Stimulated activated CD4-positive, alpha-beta T cell treated with anti-CD3 and anti-CD28 coated beads, Interleukin-1b, Interleukin-23, amount 100 ng/mL, for 4 hours (primary cell): ENCODE results near the gene SIAH1.
"Not testable (repeated sequence)": the region's sequence is repeated elsewhere in the genome, so short reads cannot be mapped to it uniquely, and the experiment has no call there.

Source experiments
- DNase-seq, 2 donors: peaks; one replicate each; pipeline ENCODE4 v3.0.0-alpha.2; 2020; ENCODE audit warnings: low read depth in 2 of 2

The SIAH1 gene

DNA sequence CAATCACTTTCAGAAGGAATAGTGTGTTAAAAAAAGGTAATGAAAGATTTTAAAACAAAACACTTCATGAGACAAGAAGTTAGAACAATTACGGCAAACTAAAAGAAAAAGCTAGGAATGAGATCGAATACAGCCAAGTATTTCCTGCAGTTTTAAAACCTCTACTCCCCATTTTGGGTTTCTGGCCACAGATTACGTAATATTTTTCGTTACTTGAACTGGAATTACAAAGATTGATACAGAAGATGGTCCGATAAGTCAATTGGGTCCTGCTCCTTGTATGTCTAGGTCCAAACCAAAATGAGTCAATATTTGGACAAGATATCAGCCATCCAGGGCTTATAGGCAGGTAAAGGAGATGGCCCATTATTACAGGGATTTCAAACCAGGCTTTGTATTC is 52.2 kb downstream of the SIAH1 start:
- DNase-seq, result no peak

DNA sequence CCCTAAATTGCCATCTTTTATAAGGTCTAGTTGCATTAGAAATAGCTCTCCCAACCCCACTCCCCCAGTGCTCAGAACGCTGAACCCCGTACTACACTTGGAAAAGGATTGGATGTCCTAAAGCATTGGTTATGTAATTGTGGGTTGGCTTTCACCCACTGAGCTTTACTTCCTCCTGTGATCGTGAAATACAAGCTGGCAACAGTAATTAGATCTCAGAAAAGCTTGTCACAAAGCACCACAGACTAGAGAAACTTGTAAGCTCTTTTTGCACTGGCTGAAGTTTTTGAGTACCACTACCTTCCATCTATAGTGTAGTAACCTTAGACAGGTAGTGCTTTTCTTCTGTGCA is 54.4 kb downstream of the SIAH1 start:
- no peak for DNase-seq

GRCh38 chr16:48330189-48330840 is 54.9 kb downstream of the SIAH1 start:
- DNase-seq, result no peak

- no peak for DNase-seq
Observed at GRCh38 chr16:48329138-48329537, 56.1 kb downstream of the SIAH1 start.

GRCh38 chr16:48326915-48327314 is 58.3 kb downstream of the SIAH1 start:
- DNase-seq, result no peak

DNA sequence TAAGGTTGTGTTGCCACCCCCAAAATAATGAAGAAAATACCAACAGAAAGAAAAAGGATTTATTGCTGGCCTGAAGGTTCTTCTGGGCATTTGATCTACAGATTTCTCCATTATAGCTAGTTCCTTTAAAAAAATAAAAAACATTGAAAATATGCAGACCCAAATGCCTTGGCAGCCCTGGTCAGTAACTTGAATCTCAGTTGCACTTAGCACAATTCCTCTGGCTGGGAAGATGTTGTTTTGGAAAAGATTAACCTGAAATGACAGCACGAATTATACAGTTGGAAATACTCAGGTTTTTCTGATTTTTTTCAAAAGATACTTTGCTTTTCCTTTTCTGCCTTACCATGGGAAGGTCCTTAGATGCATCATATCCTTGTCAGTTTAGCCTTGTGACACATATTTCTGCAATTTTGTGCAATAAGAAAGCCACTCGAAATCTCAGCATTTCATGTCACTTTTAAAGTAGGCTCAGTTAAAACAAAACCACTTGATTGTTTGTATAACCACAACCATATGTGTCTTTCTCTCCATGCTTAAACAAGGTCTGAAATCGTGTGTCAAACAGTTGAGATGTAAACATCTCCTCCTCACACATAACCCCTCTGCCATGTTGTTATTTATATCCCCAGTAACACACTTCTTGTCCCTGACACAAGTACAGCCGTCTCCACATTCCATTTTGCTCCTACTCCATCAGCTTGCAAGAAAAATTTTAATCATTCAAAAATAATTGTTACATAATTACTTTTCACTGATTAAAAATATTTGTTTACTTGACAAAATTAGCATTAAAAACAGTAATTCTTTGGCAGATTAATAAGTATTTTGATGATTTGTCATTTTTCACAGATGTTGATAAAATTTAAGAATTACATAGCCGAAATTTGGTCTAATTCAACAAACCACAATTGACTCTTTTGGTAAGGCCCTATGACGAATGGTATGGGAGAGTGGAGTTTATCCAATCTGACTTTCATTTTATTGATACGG is 61.1 kb downstream of the SIAH1 start:
- no peak for DNase-seq

- no peak for DNase-seq
Observed at GRCh38 chr16:48321317-48322036, 63.7 kb downstream of the SIAH1 start.

GRCh38 chr16:48318630-48319029 is 66.6 kb downstream of the SIAH1 start:
- DNase-seq, result peak in 1 of 2 donors; percentile 4

GRCh38 chr16:48317614-48318315 is 67.4 kb downstream of the SIAH1 start:
- DNase-seq, result no peak

- no peak for DNase-seq
Observed at GRCh38 chr16:48317026-48317425, 68.2 kb downstream of the SIAH1 start.

DNA sequence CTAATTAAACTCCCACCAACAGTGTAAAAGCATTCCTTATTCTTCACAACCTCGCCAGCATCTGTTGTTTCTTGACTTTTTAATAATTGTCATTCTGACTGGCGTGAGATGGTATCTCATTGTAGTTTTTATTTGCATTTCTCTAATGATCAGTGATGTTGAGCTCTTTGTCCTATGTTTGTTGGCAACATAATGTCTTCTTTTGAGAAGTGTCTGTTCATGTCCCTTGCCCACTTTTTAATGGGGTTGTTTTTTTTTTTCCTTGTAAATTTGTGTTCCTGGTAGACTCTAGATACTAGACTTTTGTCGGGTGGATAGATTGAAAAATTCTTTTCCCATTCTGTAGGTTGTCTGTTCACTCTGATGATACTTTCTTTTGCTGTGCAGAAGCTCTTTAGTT is 71.3 kb downstream of the SIAH1 start:
- DNase-seq, result not testable (repeated sequence)

DNA sequence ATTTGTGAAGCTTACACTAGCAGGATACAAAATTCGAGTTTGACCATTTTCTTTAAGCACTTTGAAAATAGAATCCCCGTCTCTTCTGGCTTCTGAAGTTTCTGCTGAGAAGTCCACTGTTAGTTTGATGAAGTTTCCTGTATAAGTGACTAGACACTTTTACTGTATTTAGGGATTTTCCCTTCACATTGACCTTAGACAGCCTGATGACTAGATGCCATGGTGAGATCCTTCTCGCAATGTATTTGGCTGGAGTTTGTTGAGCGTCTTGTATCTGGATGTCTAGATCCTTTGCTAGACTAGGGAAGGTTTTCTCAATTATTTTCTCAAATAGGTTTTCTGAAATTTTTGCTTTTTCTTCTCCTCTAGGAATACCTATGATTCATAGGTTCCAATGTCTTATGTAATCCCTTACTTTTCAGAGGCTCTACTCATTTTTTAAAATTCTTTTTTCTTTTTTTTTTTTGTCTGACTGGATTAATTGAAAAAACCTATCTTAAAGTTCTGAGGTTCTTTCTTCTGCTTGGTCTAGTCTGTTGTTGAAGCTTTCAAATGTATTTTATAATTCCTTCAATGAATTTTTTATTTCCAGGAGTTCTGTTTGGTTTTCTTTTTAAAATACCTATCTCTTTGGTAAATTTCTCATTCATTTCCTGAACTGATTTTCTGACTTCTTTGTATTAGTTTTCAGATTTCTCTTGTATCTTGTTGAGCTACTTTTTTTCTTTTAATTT is 74.1 kb downstream of the SIAH1 start:
- no peak for DNase-seq
